NOMO-1 (cell line): Measurements from ENCODE around the gene GINS2.

ENCODE experiments used
- DNase-seq, 2 experiments: peaks; one replicate each; lab custom pipeline; 2025; ENCODE audit not compliant: unreplicated experiment in 2 of 2; lab: John Stamatoyannopoulos, UW

Gene GINS2

GRCh38 chr16:85655216-85656129, 33.3 kb downstream of the GINS2 start:
- DNase-seq = no peak

DNA sequence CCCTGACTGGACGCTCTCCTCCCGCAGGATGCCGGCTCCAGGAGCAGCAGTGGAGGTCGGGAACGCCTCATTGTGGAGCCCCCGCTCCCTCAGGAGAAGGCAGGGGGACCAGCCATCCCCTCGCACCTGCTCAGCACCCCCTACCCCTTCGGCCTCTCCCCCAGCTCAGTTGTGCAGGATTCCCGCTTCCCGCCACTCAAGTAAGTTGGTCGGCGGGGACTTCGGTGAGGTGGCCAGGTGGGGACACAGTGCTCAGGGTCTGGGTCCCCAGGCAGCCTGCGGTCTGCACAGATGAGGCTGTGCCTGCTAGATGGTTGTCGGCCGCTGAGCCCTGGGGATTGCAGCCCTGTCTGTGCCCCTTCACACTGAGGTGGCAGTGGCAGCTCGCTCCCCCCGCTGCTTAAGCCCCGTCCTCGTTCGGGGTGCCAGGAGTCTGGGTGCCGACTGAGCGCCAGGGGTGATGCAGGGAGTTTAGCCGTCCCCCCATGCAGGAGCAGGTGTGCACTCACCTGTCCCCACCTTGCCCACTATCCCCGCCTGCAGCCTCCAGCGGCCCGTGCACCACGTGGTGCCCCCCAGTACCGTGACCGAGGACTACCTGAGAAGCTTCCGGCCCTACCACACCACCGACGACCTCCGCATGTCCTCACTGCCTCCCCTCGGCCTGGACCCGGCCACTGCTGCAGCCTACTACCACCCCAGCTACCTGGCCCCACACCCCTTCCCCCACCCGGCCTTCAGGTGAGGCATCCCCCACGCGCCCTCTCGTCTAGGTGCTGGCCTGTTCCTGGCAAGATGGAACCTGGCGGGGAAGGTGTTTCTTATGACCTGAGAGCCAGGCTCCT, 34.3 kb downstream of the GINS2 start:
- no peak for DNase-seq

GRCh38 chr16:85653290-85653891, 35.4 kb downstream of the GINS2 start:
- DNase-seq = no peak

GRCh38 chr16:85652431-85653221, 36.1 kb downstream of the GINS2 start:
- peak in 1 of 2 experiments; percentile 6 for DNase-seq

GRCh38 chr16:85651629-85652430, 36.9 kb downstream of the GINS2 start:
- no peak for DNase-seq

DNA sequence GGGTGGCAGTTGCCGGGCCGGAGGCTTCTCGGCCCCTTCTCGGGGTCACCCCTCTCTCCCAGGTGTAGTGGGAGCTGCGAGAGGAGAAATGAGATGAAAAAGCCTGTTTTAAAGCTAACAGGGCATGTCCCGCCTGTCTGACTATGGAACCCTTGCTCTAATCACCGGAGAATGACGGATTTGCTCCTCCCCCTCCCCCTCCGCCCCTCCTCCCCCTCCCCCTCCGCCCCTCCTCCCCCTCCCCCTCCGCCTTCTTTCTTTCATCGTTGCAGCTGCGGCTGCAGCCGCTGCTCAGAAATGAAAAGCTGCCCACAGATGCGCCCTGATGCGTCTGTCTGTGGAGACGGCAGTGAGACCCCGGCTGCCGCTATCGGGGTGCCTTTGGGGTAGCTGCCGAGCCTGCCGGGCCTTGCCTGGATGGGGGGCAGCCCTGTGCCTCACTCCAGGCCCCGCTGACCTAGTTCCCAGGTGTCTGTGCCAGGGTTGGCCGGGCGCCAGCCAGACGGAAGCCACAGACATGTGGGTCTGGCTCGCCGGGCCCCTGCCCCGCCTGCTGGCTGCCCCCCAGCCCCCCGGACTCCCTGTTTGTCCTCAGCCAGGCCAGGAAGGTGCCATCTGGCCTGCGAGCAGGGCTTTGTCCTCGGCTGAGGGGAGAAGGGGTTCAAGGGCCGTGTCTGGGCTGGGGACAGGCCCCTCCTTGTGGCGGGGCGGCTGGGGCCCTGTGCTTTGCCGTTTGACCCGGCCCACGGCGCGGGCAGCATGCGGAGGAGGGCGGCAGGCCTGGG, 37.7 kb downstream of the GINS2 start:
- no peak for DNase-seq

DNA sequence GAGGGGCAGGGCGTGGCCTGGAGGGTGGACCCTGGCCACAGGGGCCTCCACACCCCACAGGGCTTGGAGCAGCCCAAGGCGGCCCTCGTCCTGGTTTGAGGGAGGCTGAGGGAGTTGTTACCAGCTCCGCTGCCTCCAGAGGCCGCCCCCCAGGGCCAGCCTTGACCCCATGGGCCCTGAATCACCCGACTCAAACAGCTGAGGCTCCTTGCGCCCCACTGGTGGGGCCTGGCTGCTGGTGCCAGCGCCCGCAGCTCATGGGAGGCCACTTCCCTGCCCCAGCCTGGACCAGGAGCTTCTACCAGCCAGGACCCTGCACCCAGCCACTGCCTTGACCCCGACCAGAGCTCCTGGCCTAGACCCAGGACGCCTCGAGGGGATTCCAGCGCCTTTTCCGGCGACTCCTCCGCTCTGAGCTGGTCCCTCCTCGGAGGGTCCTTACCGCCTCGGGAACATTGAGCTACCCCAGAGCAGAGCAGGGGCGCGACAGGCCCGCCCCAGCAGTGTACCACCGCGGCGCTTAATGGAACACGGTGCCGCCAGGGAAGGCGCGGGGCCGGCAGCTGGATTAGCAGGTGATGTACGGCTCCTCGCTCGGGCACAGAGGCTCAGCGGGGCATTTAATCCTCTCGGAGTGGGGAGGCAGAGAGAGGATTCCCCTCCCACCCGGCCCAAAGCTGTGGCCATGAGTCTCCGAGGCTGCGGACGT, 38.5 kb downstream of the GINS2 start:
- DNase-seq = no peak

- DNase-seq = no peak
Measured at GRCh38 chr16:85649411-85650134, 39.2 kb downstream of the GINS2 start.

DNA sequence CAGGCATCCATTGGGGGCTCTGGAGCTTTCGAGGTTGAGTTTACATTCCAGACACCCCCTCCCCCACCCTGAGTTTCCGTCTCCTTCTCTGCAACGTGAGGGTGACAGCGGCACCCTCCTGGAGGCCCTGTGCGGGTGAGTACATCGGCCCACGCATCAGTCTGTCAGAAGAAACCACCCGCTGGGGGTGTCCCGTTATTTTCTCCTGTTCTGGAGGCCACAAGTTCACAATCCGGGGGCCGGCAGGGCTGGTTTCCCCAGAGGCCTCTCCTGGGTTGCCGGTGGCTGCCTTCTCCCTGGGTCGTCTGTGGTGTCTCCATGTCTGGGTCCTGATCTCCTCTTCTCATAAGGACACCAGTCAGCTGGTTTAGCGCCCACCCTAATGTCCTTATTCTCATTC, 39.9 kb downstream of the GINS2 start:
- no peak for DNase-seq

GRCh38 chr16:85648070-85648714, 40.6 kb downstream of the GINS2 start:
- no peak for DNase-seq

DNA sequence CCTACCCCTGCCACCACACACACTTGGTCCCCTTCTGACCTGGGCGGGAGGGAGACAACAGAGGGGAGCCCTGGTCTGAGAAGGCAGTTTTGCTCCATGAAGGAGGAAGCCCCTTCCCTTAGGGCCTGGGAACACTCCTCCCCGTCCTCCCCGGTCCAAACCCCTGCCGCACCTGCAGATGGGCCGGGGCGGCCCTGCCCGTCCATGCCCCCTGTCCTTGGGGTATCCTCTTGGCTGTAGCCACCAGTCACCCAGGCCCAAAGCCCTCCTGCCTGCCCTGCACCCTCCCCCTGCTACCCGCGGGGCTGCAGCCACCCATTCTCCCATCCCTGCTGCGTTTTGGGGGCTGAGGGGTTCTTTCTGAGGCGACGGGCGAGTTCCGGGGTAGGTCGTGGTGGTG, 41.8 kb downstream of the GINS2 start:
- DNase-seq = no peak

DNA sequence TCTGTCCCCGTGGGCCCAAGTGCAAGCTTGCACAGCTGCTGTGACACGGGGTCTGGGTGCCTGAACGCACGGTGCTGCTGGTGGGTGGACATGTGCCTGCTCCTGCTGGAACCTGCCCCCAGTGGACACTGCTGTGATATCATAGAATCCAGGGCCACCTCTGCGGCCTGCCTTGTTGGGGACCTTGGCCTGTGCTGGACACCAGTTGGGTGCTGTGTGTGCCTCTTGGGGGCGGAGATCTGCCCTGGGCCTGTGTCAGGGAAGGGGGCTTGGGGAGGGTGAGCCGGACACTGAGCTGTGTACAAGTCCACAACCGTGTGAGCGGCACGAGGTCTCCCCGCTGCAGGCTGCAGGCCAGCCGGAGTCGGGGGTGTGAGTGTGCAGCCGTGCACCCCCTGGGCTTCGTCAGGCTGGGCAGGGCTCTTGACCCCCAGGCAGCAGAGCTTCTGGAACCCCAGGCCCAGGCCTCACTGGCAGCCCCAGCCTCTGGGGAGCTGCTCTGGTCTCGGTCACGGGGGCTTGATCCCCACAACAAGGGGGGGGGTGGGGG, 42.3 kb downstream of the GINS2 start:
- no peak for DNase-seq

DNA sequence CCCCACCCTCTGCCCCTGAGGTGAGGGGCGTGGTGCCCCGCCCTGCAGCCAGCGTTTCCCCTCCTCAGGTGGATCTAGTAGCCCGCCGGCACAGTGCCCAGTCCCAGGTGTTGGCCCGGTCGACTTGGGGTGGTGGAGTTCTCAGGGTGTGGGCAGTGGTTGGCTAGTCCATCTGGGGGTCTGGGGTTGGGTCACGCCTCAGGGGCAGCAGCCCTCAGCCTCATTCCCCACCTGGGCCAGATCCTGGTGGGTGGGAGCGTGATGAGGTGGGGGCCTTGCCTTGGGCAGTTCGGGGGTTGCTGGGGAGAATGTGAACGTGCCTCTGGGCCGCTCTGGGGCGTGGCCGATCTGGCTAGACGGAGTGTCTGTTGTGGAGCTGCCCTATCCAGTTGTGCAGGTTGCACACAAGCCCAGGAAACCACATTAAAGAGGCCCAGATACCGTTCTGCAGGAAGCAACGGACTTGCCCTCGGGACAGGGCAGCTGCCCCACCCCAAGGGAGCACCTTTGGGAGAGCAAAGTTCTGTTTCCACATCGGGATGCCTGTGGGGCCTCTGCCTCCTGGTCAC, 43.6 kb downstream of the GINS2 start:
- DNase-seq = no peak

DNA sequence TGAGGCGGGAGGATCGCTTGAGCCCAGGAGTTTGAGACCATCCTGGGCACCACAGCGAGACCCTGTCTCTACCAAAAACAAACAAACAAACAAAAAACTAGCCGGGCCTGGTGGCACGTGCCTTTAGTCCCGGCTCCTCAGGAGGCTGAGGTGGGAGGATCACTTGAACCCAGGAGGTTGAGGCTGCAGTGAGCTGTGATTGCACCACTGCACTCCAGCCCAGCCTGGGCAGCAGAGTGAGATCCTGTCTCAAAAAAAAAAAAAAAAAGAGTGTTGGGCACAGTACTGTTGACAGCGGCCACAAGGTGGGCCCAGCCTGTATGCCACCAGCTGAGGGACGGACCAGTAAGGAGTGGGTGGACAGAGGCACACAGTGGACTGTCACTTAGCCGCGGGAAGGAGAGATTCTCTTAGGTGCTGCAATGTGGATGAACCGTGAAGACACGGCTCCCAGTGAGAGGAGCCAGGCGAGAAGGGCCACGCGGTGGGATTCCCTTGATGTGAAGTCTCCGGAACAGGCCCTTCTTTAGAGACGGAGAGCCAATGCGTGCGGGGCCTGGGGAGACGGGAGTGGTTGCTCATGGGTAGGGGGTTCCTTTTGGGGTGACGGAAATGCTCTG, 44.6 kb downstream of the GINS2 start:
- no peak for DNase-seq

DNA sequence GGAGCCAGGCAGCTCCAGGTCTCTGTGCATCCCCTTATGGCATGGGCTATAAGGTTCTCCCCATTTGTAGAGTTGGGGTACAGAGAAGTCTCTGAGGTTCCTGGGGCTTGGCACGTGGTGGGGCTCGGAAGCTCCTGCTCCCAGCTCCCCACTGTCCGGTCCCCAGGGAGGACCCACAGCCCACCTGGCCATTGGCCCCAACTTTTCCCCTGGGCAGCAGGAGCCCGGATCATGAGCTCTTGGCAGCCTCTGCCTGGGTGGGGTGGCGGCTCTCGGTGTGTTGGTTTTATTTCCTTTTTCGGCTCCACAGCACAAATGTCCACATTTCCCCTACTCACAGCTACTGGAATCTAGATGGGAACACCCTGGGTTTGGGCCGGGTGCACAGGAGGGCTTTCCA, 45.1 kb downstream of the GINS2 start:
- DNase-seq = no peak

GRCh38 chr16:85642762-85643358, 45.9 kb downstream of the GINS2 start:
- no peak for DNase-seq
